Right atrium auricular region (tissue), 2 donors: Measurements from ENCODE around the gene FYTTD1. TPM values are rescaled to one million over a fixed set of nuclear protein-coding genes. Genes with fewer than 3 reads are reported as not detected.

ENCODE experiments used
- DNase-seq: peaks from one replicate; pipeline ENCODE4 v3.0.0-alpha.2; 2019; ENCODE audit warnings: low spot score
- H3K27ac ChIP-seq, 2 donors: fragments of 200-600 bp; sonication (generic); 1 replicate in 1 of 2; 2 replicates in 1 of 2; pipeline ENCODE4 v1.5.1; 2016 to 2019
- H3K27me3 ChIP-seq, 2 donors: fragments of 200-600 bp; sonication (generic); one replicate each; pipeline versions ENCODE4 v1.5.1 to v1.6.0; 2017 to 2019
- H3K36me3 ChIP-seq: fragments of 200-600 bp; sonication (generic); one replicate; pipeline ENCODE4 v1.5.1; 2016
- H3K4me1 ChIP-seq, 2 donors: fragments of 200-600 bp; sonication (generic); one replicate each; pipeline versions ENCODE4 v1.5.1 to v1.6.0; 2017 to 2019
- H3K4me3 ChIP-seq, 2 donors: fragments of 200-600 bp; sonication (generic); 1 replicate in 1 of 2; 2 replicates in 1 of 2; pipeline ENCODE4 v1.5.1; 2017 to 2019; ENCODE audit warnings: mild to moderate bottlenecking in 1 of 2, moderate library complexity in 1 of 2
- H3K9me3 ChIP-seq, 2 donors: fragments of 200-600 bp; sonication (generic); one replicate each; pipeline ENCODE4 v1.5.1; 2019
- CTCF ChIP-seq, 2 donors: fragments of 200-600 bp; sonication (generic); IDR thresholded peaks; one replicate each; pipeline ENCODE4 v1.5.1; 2019; ENCODE audit warnings: antibody characterized with exemption in 2 of 2
- total RNA-seq, 2 donors: library from RNA; depleted of rRNA; stranded (reverse); fragments of >200 nt; gene quantifications; one replicate each; pipeline ENCODE4 v1.1.0, GENCODE V29; 2016

The FYTTD1 gene
- total RNA-seq, 2 donors from 2014 or later, result 39.9 to 61.8 TPM

- TF ChIP-seq CTCF (IDR thresholded peaks at IDR 0.05), result no peak
- Histone ChIP-seq H3K27me3 (no peaks in the 10 kb centered on the region), H3K36me3 (peaks cover 47% of the 10 kb centered on the region), H3K27ac (no peak overlapping the region), H3K4me1 (no peaks in the 10 kb centered on the region), H3K4me3 (no peak overlapping the region), H3K9me3 (no peaks in the 10 kb centered on the region)
- DNase-seq, result no peak
Observed at GRCh38 chr3:197833930-197834715, 84.4 kb downstream of the FYTTD1 start.

GRCh38 chr3:197835509-197835908 is 85.8 kb downstream of the FYTTD1 start:
- no peak for DNase-seq
- Histone ChIP-seq H3K4me1 (no peaks in the 10 kb centered on the region), H3K4me3 (no peak overlapping the region), H3K27me3 (no peaks in the 10 kb centered on the region), H3K36me3 (peaks cover 60% of the 10 kb centered on the region), H3K9me3 (no peaks in the 10 kb centered on the region), H3K27ac (no peak overlapping the region)
- TF ChIP-seq CTCF (IDR thresholded peaks at IDR 0.05), result no peak

- Histone ChIP-seq H3K9me3 (no peaks in the 10 kb centered on the region), H3K36me3 (peaks cover 67% of the 10 kb centered on the region), H3K27me3 (no peaks in the 10 kb centered on the region), H3K4me1 (no peaks in the 10 kb centered on the region), H3K27ac (no peak overlapping the region), H3K4me3 (no peak overlapping the region)
- DNase-seq, result no peak
- TF ChIP-seq CTCF (IDR thresholded peaks at IDR 0.05), result no peak
Observed at GRCh38 chr3:197836244-197836643, 86.6 kb downstream of the FYTTD1 start.

Other genes with a start within 250 kb of the FYTTD1 start
- 10 to 100 TPM in 1 of 2 donors, 1 to 10 TPM in 1; 4.0 to 48.3 TPM for gene BDH1, start 193.9 kb upstream of the FYTTD1 start, total RNA-seq
- 10 to 100 TPM; 32.3 to 32.7 TPM for gene RUBCN, start 13.0 kb upstream of the FYTTD1 start, total RNA-seq
- gene LRCH3, start 41.4 kb downstream of the FYTTD1 start, total RNA-seq, result 10 to 100 TPM; 22.2 to 23.4 TPM
- 100 to 1,000 TPM; 415 to 477 TPM for gene RPL35A, start 200.3 kb downstream of the FYTTD1 start, total RNA-seq
- 1 to 10 TPM; 3.5 to 3.9 TPM for gene LMLN, start 210.3 kb downstream of the FYTTD1 start, total RNA-seq